Uterus (tissue), 2 donors: ENCODE data around the gene TPGS2.

ENCODE experiments used
- CTCF ChIP-seq, 4 experiments: fragments of 200-600 bp in 2 of 4; fragments of 450-650 bp in 2 of 4; sonication (generic) in 2 of 4; IDR thresholded peaks; one replicate each; pipeline ENCODE4 v1.5.1; 2016 to 2019; ENCODE audit warnings: antibody characterized with exemption in 4 of 4, mild to moderate bottlenecking in 2 of 4, moderate library complexity in 1 of 4
- POLR2A ChIP-seq, 2 donors: fragments of 450-650 bp; IDR thresholded peaks; one replicate each; pipeline ENCODE4 v1.6.1; 2016; ENCODE audit warnings: antibody characterized with exemption in 2 of 2, mild to moderate bottlenecking in 1 of 2, moderate library complexity in 1 of 2

- TF ChIP-seq CTCF (IDR thresholded peaks at IDR 0.05) (no peak), POLR2A (IDR thresholded peaks at IDR 0.05) (no peak)
Measured at GRCh38 chr18:36826556-36826955, 2.2 kb downstream of the TPGS2 start.
